HEK293 (cell line): Measurements from ENCODE around the gene LY6G6D.
A peak's percentile ranks its signal among the peaks of the same experiment; 100 is the strongest.

Experiments used
- BCL11B ChIP-seq: fragments of 450-650 bp; formaldehyde crosslinking; IDR thresholded peaks from 2 replicates; pipeline ENCODE4 v1.5.1; 2016; ENCODE audit warnings: low read depth, missing biosample characterization, missing genetic modification characterization
- EGR2 ChIP-seq: fragments of 450-650 bp; formaldehyde crosslinking; IDR thresholded peaks from 2 replicates; pipeline ENCODE4 v1.5.1; 2016; ENCODE audit warnings: low read depth, missing biosample characterization, missing genetic modification characterization
- INSM2 ChIP-seq: fragments of 450-650 bp; formaldehyde crosslinking; IDR thresholded peaks from 2 replicates; pipeline ENCODE4 v1.5.1; 2016; ENCODE audit warnings: missing biosample characterization, missing genetic modification characterization
- KLF1 ChIP-seq: fragments of 450-650 bp; formaldehyde crosslinking; IDR thresholded peaks from 2 replicates; pipeline ENCODE4 v1.5.1; 2016; ENCODE audit warnings: missing biosample characterization, missing genetic modification characterization
- KLF16 ChIP-seq: fragments of 450-650 bp; formaldehyde crosslinking; IDR thresholded peaks from 2 replicates; pipeline ENCODE4 v1.5.1; 2017; ENCODE audit warnings: missing biosample characterization, missing genetic modification characterization
- OVOL3 ChIP-seq: fragments of 450-650 bp; formaldehyde crosslinking; IDR thresholded peaks from 2 replicates; pipeline ENCODE4 v1.5.1; 2016; ENCODE audit warnings: missing biosample characterization, missing genetic modification characterization
- SP3 ChIP-seq: fragments of 450-650 bp; formaldehyde crosslinking; IDR thresholded peaks from 2 replicates; pipeline ENCODE4 v1.5.1; 2016; ENCODE audit warnings: missing biosample characterization, missing genetic modification characterization
- ZBTB1 ChIP-seq: fragments of 450-650 bp; formaldehyde crosslinking; IDR thresholded peaks from 2 replicates; pipeline ENCODE4 v1.5.1; 2016; ENCODE audit warnings: missing biosample characterization, missing genetic modification characterization
- ZBTB11 ChIP-seq: fragments of 450-650 bp; formaldehyde crosslinking; conservative IDR thresholded peaks from 2 replicates; pipeline ENCODE4 v1.5.1; 2016; ENCODE audit warnings: low read depth, missing biosample characterization, missing genetic modification characterization
- ZBTB17 ChIP-seq: fragments of 450-650 bp; formaldehyde crosslinking; IDR thresholded peaks from 2 replicates; pipeline ENCODE4 v1.5.1; 2016; ENCODE audit warnings: missing biosample characterization, missing genetic modification characterization
- ZBTB20 ChIP-seq: fragments of 450-650 bp; formaldehyde crosslinking; IDR thresholded peaks from 2 replicates; pipeline ENCODE4 v1.5.1; 2016; ENCODE audit warnings: missing biosample characterization, missing genetic modification characterization
- ZBTB48 ChIP-seq: fragments of 450-650 bp; formaldehyde crosslinking; IDR thresholded peaks from 2 replicates; pipeline ENCODE4 v1.5.1; 2016; ENCODE audit warnings: missing biosample characterization, missing genetic modification characterization
- ZBTB49 ChIP-seq: fragments of 450-650 bp; formaldehyde crosslinking; IDR thresholded peaks from 2 replicates; pipeline ENCODE4 v1.5.1; 2016; ENCODE audit warnings: missing biosample characterization, missing genetic modification characterization, low read depth
- ZEB2 ChIP-seq: fragments of 450-650 bp; formaldehyde crosslinking; IDR thresholded peaks from 2 replicates; pipeline ENCODE4 v1.5.1; 2016; ENCODE audit warnings: missing biosample characterization, missing genetic modification characterization
- ZNF140 ChIP-seq: fragments of 450-650 bp; formaldehyde crosslinking; IDR thresholded peaks from 2 replicates; pipeline ENCODE4 v1.5.1; 2016; ENCODE audit warnings: missing biosample characterization, missing genetic modification characterization
- ZNF2 ChIP-seq: fragments of 450-650 bp; formaldehyde crosslinking; IDR thresholded peaks from 2 replicates; pipeline ENCODE4 v1.5.1; 2016; ENCODE audit warnings: missing biosample characterization, missing genetic modification characterization
- ZNF248 ChIP-seq: fragments of 450-650 bp; formaldehyde crosslinking; IDR thresholded peaks from 2 replicates; pipeline ENCODE4 v1.5.1; 2017; ENCODE audit warnings: missing biosample characterization, missing genetic modification characterization
- ZNF26 ChIP-seq: fragments of 450-650 bp; formaldehyde crosslinking; IDR thresholded peaks from 2 replicates; pipeline ENCODE4 v1.5.1; 2016; ENCODE audit warnings: missing biosample characterization, missing genetic modification characterization
- ZNF335 ChIP-seq: fragments of 450-650 bp; formaldehyde crosslinking; conservative IDR thresholded peaks from 2 replicates; pipeline ENCODE4 v1.5.1; 2016; ENCODE audit warnings: missing biosample characterization, missing genetic modification characterization
- ZNF350 ChIP-seq: fragments of 450-650 bp; formaldehyde crosslinking; IDR thresholded peaks from 2 replicates; pipeline ENCODE4 v1.5.0; 2017; ENCODE audit warnings: missing biosample characterization, mild to moderate bottlenecking, missing genetic modification characterization
- ZNF362 ChIP-seq: fragments of 450-650 bp; formaldehyde crosslinking; IDR thresholded peaks from 2 replicates; pipeline ENCODE4 v1.5.1; 2016; ENCODE audit warnings: missing biosample characterization, missing genetic modification characterization
- ZNF423 ChIP-seq: fragments of 450-650 bp; formaldehyde crosslinking; IDR thresholded peaks from 2 replicates; pipeline ENCODE4 v1.5.1; 2016; ENCODE audit warnings: missing biosample characterization, missing genetic modification characterization
- ZNF521 ChIP-seq: fragments of 450-650 bp; formaldehyde crosslinking; IDR thresholded peaks from 2 replicates; pipeline ENCODE4 v1.5.1; 2017; ENCODE audit warnings: missing biosample characterization, mild to moderate bottlenecking, missing genetic modification characterization
- ZNF544 ChIP-seq: fragments of 450-650 bp; formaldehyde crosslinking; IDR thresholded peaks from 2 replicates; pipeline ENCODE4 v1.5.0; 2017; ENCODE audit warnings: missing biosample characterization, missing genetic modification characterization
- ZNF639 ChIP-seq: fragments of 450-650 bp; formaldehyde crosslinking; IDR thresholded peaks from 2 replicates; pipeline ENCODE4 v1.5.1; 2016; ENCODE audit warnings: missing biosample characterization, missing genetic modification characterization
- ZNF660 ChIP-seq: fragments of 450-650 bp; IDR thresholded peaks from 2 replicates; pipeline ENCODE4 v1.5.1; 2018; ENCODE audit warnings: missing biosample characterization, mild to moderate bottlenecking, missing genetic modification characterization
- ZNF670 ChIP-seq: fragments of 450-650 bp; formaldehyde crosslinking; IDR thresholded peaks from 2 replicates; pipeline ENCODE4 v1.5.1; 2016; ENCODE audit warnings: missing biosample characterization, missing genetic modification characterization, low read depth
- ZSCAN23 ChIP-seq: fragments of 450-650 bp; formaldehyde crosslinking; IDR thresholded peaks from 2 replicates; pipeline ENCODE4 v1.5.1; 2016; ENCODE audit warnings: missing biosample characterization, missing genetic modification characterization

Gene LY6G6D

GRCh38 chr6:31739639-31740396, 24.7 kb downstream of the LY6G6D start, which contains the start of gene MSH5 (continued):
- TF ChIP-seq ZBTB49 (tag by site-specific recombination) (no peak), ZBTB11 (no peak), BCL11B (peak; percentile 89; the same call in 1 of the 2 replicates), ZSCAN23 (tag by site-specific recombination) (peak; percentile 79; the same call in 1 of the 2 replicates), ZNF26 (tag by site-specific recombination) (no peak), ZNF521 (tag by site-specific recombination) (no peak), ZNF423 (tag by site-specific recombination) (no peak), ZNF639 (tag by site-specific recombination) (peak; percentile 40; the same call in 1 of the 2 replicates), KLF16 (peak; percentile 91), ZBTB48 (tag by site-specific recombination) (peak; percentile 95), ZBTB1 (tag by site-specific recombination) (no peak), ZNF544 (tag by site-specific recombination) (no peak), ZNF670 (tag by site-specific recombination) (no peak), ZBTB17 (tag by site-specific recombination) (peak; percentile 74; the same call in 1 of the 2 replicates), ZNF140 (tag by site-specific recombination) (no peak), SP3 (peak; percentile 92), INSM2 (peak; percentile 66; the same call in 1 of the 2 replicates), ZNF248 (tag by site-specific recombination) (no peak), ZBTB20 (tag by site-specific recombination) (no peak), ZNF350 (tag by site-specific recombination) (no peak), ZNF660 (peak; percentile 55; the same call in 1 of the 2 replicates), ZNF2 (tag by site-specific recombination) (peak; percentile 88), ZNF362 (tag by site-specific recombination) (no peak), EGR2 (tag by site-specific recombination) (peak; percentile 91), ZNF335 (peak; percentile 9; the same call in 1 of the 2 replicates), ZEB2 (tag by site-specific recombination) (peak; percentile 96), KLF1 (peak; percentile 98), OVOL3 (tag by site-specific recombination) (no peak)
